HepG2 (cell line): ENCODE data around the gene SNRPD2. TPM values are rescaled to one million over a fixed set of nuclear protein-coding genes. Genes with fewer than 3 reads are reported as not detected.

ENCODE experiments used
- ATAC-seq: fragments of 200-7000 bp; cut with Tn5 transposase; 3 replicates; pipeline ENCODE4 v1.9.1; 2020; ENCODE audit warnings: mild to moderate bottlenecking, moderate library complexity
- BruUV-seq: library from RNA; stranded (reverse); fragments of 400-500 nt; replicated peaks from 2 replicates; lab custom pipeline; 2021; lab: Mats Ljungman, UMichigan
- CTCF ChIA-PET: fragments of 300-600 bp; formaldehyde crosslinking; extraction: SDS; loops from one replicate; lab custom pipeline; 2021; ENCODE audit warnings: low total read pairs, inconsistent platforms, low intra/inter-chr PET ratio; lab: Yijun Ruan, JAX
- POLR2A ChIA-PET: fragments of 350-600 bp; sonication (Branson Sonifier 250); formaldehyde crosslinking; loops from one replicate; lab custom pipeline; 2020; ENCODE audit warnings: antibody characterized with exemption, inconsistent platforms; lab: Yijun Ruan, JAX
- DNase-seq: peaks from one replicate; pipeline ENCODE4 v3.0.0-alpha.2; 2015; ENCODE audit warnings: low spot score
- FAIRE-seq: peaks from 3 replicates; lab custom pipeline; 2011; peaks lifted over from hg19 to GRCh38; lab: Jason Lieb, UNC
- H2AFZ ChIP-seq: one replicate; pipeline ENCODE4 v1.6.1; 2011; ENCODE audit warnings: low read length, inconsistent platforms
- H3K27ac ChIP-seq: fragments of 300-600 bp; 3 replicates; pipeline ENCODE4 v1.8.0; 2011; ENCODE audit warnings: mixed run types, mild to moderate bottlenecking, mixed read lengths, low read length, inconsistent platforms; ENCODE audit not compliant: insufficient read depth; ENCODE audit errors: extremely low read length
- H3K27me3 ChIP-seq, 2 experiments: fragments of 200-600 bp in 1 of 2; 2 replicates in 1 of 2; 3 replicates in 1 of 2; pipeline versions ENCODE4 v1.6.0 to v1.8.0; 2011; ENCODE audit warnings: low read length in 2 of 2, mild to moderate bottlenecking in 2 of 2, moderate library complexity in 2 of 2, inconsistent platforms in 1 of 2; ENCODE audit not compliant: insufficient read depth in 2 of 2, control insufficient read depth in 1 of 2
- H3K36me3 ChIP-seq, 2 experiments: fragments of 200-600 bp in 1 of 2; replicated peaks in 1 of 2; 2 replicates in 1 of 2; 3 replicates in 1 of 2; pipeline versions ENCODE4 v1.5.1 to v1.8.0; 2011; ENCODE audit warnings: low read length in 2 of 2, inconsistent platforms in 1 of 2; ENCODE audit not compliant: insufficient read depth in 2 of 2, control insufficient read depth in 1 of 2
- H3K4me1 ChIP-seq: 2 replicates; pipeline ENCODE4 v1.5.1; 2012; ENCODE audit warnings: low read length, inconsistent platforms; ENCODE audit not compliant: insufficient read depth
- H3K4me2 ChIP-seq: 2 replicates; pipeline ENCODE4 v1.6.0; 2011; ENCODE audit warnings: low read depth, low read length, inconsistent platforms
- H3K4me3 ChIP-seq, 3 experiments: fragments of 200-600 bp in 1 of 3; sonication (generic), shearing (Covaris generic) in 1 of 3; replicated peaks in 1 of 3; 2 replicates each; pipeline ENCODE4 v1.5.1; 2011 to 2016; ENCODE audit warnings: low read length in 3 of 3, inconsistent platforms in 2 of 3, low read depth in 2 of 3, mild to moderate bottlenecking in 2 of 3, control low read depth in 1 of 3, mixed read lengths in 1 of 3; ENCODE audit not compliant: insufficient read depth in 1 of 3
- H3K79me2 ChIP-seq: one replicate; pipeline ENCODE4 v1.6.1; 2011; ENCODE audit warnings: low read length, inconsistent platforms; ENCODE audit not compliant: insufficient read depth
- H3K9ac ChIP-seq: 2 replicates; pipeline ENCODE4 v1.6.0; 2011; ENCODE audit warnings: mild to moderate bottlenecking, low read depth, low read length, inconsistent platforms; ENCODE audit not compliant: insufficient read depth
- H3K9me3 ChIP-seq: 2 replicates; pipeline ENCODE4 v1.5.1; 2012; ENCODE audit warnings: mild to moderate bottlenecking, low read length
- H4K20me1 ChIP-seq: 2 replicates; pipeline ENCODE4 v1.6.0; 2011; ENCODE audit warnings: inconsistent platforms, mild to moderate bottlenecking, low read length, moderate library complexity; ENCODE audit not compliant: insufficient read depth
- ARNT ChIP-seq: fragments of 450-650 bp; IDR thresholded peaks from 2 replicates; pipeline ENCODE4 v1.6.1; 2017
- GABPA ChIP-seq, 2 experiments: IDR thresholded peaks; 2 replicates each; pipeline ENCODE4 v1.6.1; 2011 to 2016; ENCODE audit warnings: low read depth in 2 of 2, low read length in 1 of 2, missing biosample characterization in 1 of 2, missing genetic modification characterization in 1 of 2
- HOXA3 ChIP-seq: sonication (generic); formaldehyde crosslinking; IDR thresholded peaks from 2 replicates; pipeline ENCODE4 v1.5.0; 2020; ENCODE audit warnings: missing genetic modification reagents
- NR2F1 ChIP-seq, 2 experiments: fragments of 450-650 bp in 1 of 2; formaldehyde crosslinking in 1 of 2; IDR thresholded peaks; 2 replicates each; pipeline versions ENCODE4 v1.5.0 to v1.6.1; 2016 to 2020; ENCODE audit warnings: mild to moderate bottlenecking in 1 of 2, missing compliant biosample characterization in 1 of 2, missing genetic modification reagents in 1 of 2, moderate library complexity in 1 of 2
- NR2F2 ChIP-seq: IDR thresholded peaks from 2 replicates; pipeline ENCODE4 v1.6.1; 2012; ENCODE audit warnings: low read depth, inconsistent platforms, borderline replicate concordance
- SAP130 ChIP-seq: IDR thresholded peaks from 2 replicates; pipeline ENCODE4 v1.6.1; 2016; ENCODE audit warnings: low read depth
- ZFY ChIP-seq: sonication (generic); formaldehyde crosslinking; IDR thresholded peaks from 2 replicates; pipeline ENCODE4 v1.4.0; 2020; ENCODE audit warnings: missing genetic modification reagents
- ZNF224 ChIP-seq: sonication (generic); formaldehyde crosslinking; IDR thresholded peaks from 2 replicates; pipeline ENCODE4 v1.5.0; 2020; ENCODE audit warnings: mild to moderate bottlenecking, missing genetic modification reagents
- WGBS: methylation state at CpG from one replicate; pipeline ENCODE4 v1.1.6; 2017; ENCODE audit warnings: low lambda C conversion rate; 5-methylcytosine and 5-hydroxymethylcytosine counted together
- in situ Hi-C: cut with HindIII; loops from 2 replicates; pipeline ENCODE4 v1.10.0; 2017; ENCODE audit warnings: low pct_unique_long_range_greater_than_20kb; ENCODE audit not compliant: extremely low pct_ligation_motif_present
- intact Hi-C: fragments of 100-400 bp; cut with micrococcal nuclease; formaldehyde crosslinking; loops from one replicate; pipeline ENCODE4 v1.10.0; 2022; ENCODE audit not compliant: unreplicated experiment
- polyA plus RNA-seq, 8 experiments: library from polyadenylated mRNA; depleted of rRNA in 3 of 8; stranded (reverse) in 7 of 8; unstranded in 1 of 8; fragments of >200 nt; fragmentation: Illumina TruSeq in 4 of 8; extraction: Trizol in 4 of 8; gene quantifications; 2 replicates each; pipeline versions ENCODE4 v1.2.1 to v1.2.3, GENCODE V29; 2011 to 2016; ENCODE audit warnings: low read depth in 4 of 8, missing spikeins in 1 of 8, mixed read lengths in 1 of 8; ENCODE audit not compliant: insufficient read depth in 1 of 8
- total RNA-seq, 5 experiments: library from RNA; depleted of rRNA; stranded (reverse); fragments of >200 nt; fragmentation: Illumina TruSeq; extraction: Trizol; gene quantifications; 2 replicates each; pipeline ENCODE4 v1.2.3, GENCODE V29; 2016; ENCODE audit warnings: low read depth in 1 of 5
- TF ChIP-seq, protein P1 (sequence below): sonication (generic); formaldehyde crosslinking; IDR thresholded peaks from 2 replicates; pipeline ENCODE4 v1.4.0; 2020; ENCODE audit warnings: missing genetic modification reagents
- TF ChIP-seq, protein P2 (sequence below), 2 experiments: fragments of 450-650 bp in 1 of 2; sonication (generic) in 1 of 2; formaldehyde crosslinking in 1 of 2; IDR thresholded peaks; 2 replicates each; pipeline versions ENCODE4 v1.6.1 to v1.8.0; 2016 to 2022; ENCODE audit warnings: antibody characterized with exemption in 1 of 2, mild to moderate bottlenecking in 1 of 2, missing genetic modification reagents in 1 of 2
- TF ChIP-seq, protein P3 (sequence below): sonication (generic); formaldehyde crosslinking; IDR thresholded peaks from 2 replicates; pipeline ENCODE4 v1.8.0; 2022; ENCODE audit warnings: mild to moderate bottlenecking, missing genetic modification reagents; ENCODE audit not compliant: insufficient replicate concordance

Gene SNRPD2
- total and polyA plus RNA-seq, 2 of the 13 experiments (the other 11 are each of a cell fraction or from before 2014, with no cell fraction given): 299 to 485 TPM

DNA sequence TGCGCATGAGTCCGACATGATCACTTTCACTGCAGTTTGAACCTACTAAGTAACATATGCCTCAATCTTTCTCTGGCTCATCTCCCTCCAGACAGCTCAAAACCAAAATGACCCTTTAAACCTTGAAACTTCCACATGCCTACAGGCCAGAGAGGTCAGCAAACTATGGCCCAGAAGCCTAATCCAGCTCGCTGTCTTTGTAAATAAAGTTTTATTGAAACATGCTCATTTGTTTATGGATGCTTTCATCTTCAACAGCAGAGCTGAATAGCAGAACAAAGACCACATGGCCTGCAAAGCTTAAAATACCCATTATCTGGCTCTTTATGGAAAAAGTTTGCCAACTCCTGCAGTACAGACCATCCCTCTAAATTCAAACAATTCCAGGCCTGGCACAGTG is 23.4 kb upstream of the SNRPD2 start:
- Histone ChIP-seq H3K4me1 (peaks cover 43% of the 10 kb centered on the region), H3K4me2 (peak overlapping the region; percentile 80; the same call in 1 of the 2 replicates), H3K4me3 (no peak overlapping the region), H3K36me3 (peaks cover 3 to 12% of the 10 kb centered on the region in 2 experiments; a peak in 1 of 5 replicates), H4K20me1 (no peaks in the 10 kb centered on the region), H3K79me2 (peaks cover 37% of the 10 kb centered on the region), H3K9ac (no peak overlapping the region), H3K27ac (no peak overlapping the region), H2AFZ (no peak overlapping the region), H3K9me3 (no peaks in the 10 kb centered on the region), H3K27me3 (no peaks in the 10 kb centered on the region; a peak in 1 of 5 replicates)
- no peak for ATAC-seq
- FAIRE-seq: no peak
- CTCF ChIA-PET: no interaction called here
- POLR2A ChIA-PET: interaction anchor here (1.4 to 4.7 kb wide), 3 partner anchors 23 to 54 kb away, joined by 3 to 94 read pairs (median 3); partner anchors contain the start of genes QPCTL and SIX5
- DNase-seq: no peak
- in situ Hi-C loops: no loop called here
- 75% methylated on average over 3 of the region's 3 CpGs for WGBS
- intact Hi-C loops: no loop called here
- BruUV-seq: no TSS peak
- TF ChIP-seq, protein P1, sequence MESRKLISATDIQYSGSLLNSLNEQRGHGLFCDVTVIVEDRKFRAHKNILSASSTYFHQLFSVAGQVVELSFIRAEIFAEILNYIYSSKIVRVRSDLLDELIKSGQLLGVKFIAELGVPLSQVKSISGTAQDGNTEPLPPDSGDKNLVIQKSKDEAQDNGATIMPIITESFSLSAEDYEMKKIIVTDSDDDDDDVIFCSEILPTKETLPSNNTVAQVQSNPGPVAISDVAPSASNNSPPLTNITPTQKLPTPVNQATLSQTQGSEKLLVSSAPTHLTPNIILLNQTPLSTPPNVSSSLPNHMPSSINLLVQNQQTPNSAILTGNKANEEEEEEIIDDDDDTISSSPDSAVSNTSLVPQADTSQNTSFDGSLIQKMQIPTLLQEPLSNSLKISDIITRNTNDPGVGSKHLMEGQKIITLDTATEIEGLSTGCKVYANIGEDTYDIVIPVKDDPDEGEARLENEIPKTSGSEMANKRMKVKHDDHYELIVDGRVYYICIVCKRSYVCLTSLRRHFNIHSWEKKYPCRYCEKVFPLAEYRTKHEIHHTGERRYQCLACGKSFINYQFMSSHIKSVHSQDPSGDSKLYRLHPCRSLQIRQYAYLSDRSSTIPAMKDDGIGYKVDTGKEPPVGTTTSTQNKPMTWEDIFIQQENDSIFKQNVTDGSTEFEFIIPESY (CRISPR knock-in tag): no peak
- TF ChIP-seq ZFY (CRISPR knock-in tag) (0 out of 2 replicates have a peak, but pooled peaks have one; percentile 31), HOXA3 (CRISPR knock-in tag) (0 out of 2 replicates have a peak, but pooled peaks have one; percentile 17), GABPA (IDR thresholded peaks at IDR 0.05; ENCODE audit: low read depth, low read length) (no peak), GABPA (CRISPR knock-in tag; IDR thresholded peaks at IDR 0.05; ENCODE audit: low read depth) (0 out of 2 replicates have a peak, but pooled peaks have one; percentile 19), NR2F2 (peak; percentile 32; the same call in 1 of the 2 replicates), ZNF224 (CRISPR knock-in tag) (0 out of 2 replicates have a peak, but pooled peaks have one; percentile 29), SAP130 (0 out of 2 replicates have a peak, but pooled peaks have one; percentile 6), NR2F1 (CRISPR knock-in tag; IDR thresholded peaks at IDR 0.05) (0 out of 4 replicates have a peak, but pooled peaks of 1 of the 2 experiments have one; percentile 34), ARNT (no peak)
- TF ChIP-seq, protein P2, sequence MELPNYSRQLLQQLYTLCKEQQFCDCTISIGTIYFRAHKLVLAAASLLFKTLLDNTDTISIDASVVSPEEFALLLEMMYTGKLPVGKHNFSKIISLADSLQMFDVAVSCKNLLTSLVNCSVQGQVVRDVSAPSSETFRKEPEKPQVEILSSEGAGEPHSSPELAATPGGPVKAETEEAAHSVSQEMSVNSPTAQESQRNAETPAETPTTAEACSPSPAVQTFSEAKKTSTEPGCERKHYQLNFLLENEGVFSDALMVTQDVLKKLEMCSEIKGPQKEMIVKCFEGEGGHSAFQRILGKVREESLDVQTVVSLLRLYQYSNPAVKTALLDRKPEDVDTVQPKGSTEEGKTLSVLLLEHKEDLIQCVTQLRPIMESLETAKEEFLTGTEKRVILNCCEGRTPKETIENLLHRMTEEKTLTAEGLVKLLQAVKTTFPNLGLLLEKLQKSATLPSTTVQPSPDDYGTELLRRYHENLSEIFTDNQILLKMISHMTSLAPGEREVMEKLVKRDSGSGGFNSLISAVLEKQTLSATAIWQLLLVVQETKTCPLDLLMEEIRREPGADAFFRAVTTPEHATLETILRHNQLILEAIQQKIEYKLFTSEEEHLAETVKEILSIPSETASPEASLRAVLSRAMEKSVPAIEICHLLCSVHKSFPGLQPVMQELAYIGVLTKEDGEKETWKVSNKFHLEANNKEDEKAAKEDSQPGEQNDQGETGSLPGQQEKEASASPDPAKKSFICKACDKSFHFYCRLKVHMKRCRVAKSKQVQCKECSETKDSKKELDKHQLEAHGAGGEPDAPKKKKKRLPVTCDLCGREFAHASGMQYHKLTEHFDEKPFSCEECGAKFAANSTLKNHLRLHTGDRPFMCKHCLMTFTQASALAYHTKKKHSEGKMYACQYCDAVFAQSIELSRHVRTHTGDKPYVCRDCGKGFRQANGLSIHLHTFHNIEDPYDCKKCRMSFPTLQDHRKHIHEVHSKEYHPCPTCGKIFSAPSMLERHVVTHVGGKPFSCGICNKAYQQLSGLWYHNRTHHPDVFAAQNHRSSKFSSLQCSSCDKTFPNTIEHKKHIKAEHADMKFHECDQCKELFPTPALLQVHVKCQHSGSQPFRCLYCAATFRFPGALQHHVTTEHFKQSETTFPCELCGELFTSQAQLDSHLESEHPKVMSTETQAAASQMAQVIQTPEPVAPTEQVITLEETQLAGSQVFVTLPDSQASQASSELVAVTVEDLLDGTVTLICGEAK (IDR thresholded peaks at IDR 0.05): peak; percentile 97
- TF ChIP-seq, protein P2 (CRISPR knock-in tag; IDR thresholded peaks at IDR 0.05): peak; percentile 100
- TF ChIP-seq, protein P3, sequence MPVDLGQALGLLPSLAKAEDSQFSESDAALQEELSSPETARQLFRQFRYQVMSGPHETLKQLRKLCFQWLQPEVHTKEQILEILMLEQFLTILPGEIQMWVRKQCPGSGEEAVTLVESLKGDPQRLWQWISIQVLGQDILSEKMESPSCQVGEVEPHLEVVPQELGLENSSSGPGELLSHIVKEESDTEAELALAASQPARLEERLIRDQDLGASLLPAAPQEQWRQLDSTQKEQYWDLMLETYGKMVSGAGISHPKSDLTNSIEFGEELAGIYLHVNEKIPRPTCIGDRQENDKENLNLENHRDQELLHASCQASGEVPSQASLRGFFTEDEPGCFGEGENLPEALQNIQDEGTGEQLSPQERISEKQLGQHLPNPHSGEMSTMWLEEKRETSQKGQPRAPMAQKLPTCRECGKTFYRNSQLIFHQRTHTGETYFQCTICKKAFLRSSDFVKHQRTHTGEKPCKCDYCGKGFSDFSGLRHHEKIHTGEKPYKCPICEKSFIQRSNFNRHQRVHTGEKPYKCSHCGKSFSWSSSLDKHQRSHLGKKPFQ: no peak
